ENCODE measurements around the gene PTPMT1. TPM values are rescaled to one million over a fixed set of nuclear protein-coding genes. Genes with fewer than 3 reads are reported as not detected.

The PTPMT1 gene
- total and polyA plus RNA-seq, 2 experiments from 2014 or later: 106 to 109 TPM

GRCh38 chr11:47587723-47588326 is 22.4 kb downstream of the PTPMT1 start:
- H3K4me1 Mint-ChIP-seq: peaks cover 11% of the 10 kb centered on the region; the same call in 2 of the 3 replicates
- H4K20me1 ChIP-seq (replicated peaks; ENCODE audit: insufficient read depth): no peaks in the 10 kb centered on the region; the same call in 1 of the 2 replicates
- peaks cover 26% of the 10 kb centered on the region for H3K36me3 Mint-ChIP-seq (ENCODE audit: low read depth)
- H3K27ac Mint-ChIP-seq: no peak overlapping the region
- ATAC-seq (no peak), DNase-seq (ENCODE audit: low spot score) (no peak)
- H3K27me3 Mint-ChIP-seq (ENCODE audit: insufficient read depth, low read depth, poor library complexity): peaks cover 34% of the 10 kb centered on the region
- H3K36me3 ChIP-seq (ENCODE audit: insufficient read depth): no peaks in the 10 kb centered on the region
- no peak overlapping the region for H3K4me2 ChIP-seq
- H3K27ac ChIP-seq (ENCODE audit: low read depth): no peak overlapping the region
- no peak for TF ChIP-seq NANOG (IDR thresholded peaks at IDR 0.05; ENCODE audit: borderline replicate concordance)
- no peak for TF ChIP-seq ZNF114 (CRISPR knock-in tag; IDR thresholded peaks at IDR 0.05)
- no peak for TF ChIP-seq JUNB (IDR thresholded peaks at IDR 0.05; ENCODE audit: unreplicated experiment)
- TF ChIP-seq ZNF462 (CRISPR knock-in tag; IDR thresholded peaks at IDR 0.05): no peak
- no peak for TF ChIP-seq POLR2AphosphoS5 (IDR thresholded peaks at IDR 0.05; ENCODE audit: low read depth)
- TF ChIP-seq CTCF (conservative IDR thresholded peaks at IDR 0.05; ENCODE audit: low read depth in 2 of 2): no peak
- TF ChIP-seq ETS1 (IDR thresholded peaks at IDR 0.05): no peak
- no peak for TF ChIP-seq ZNF331 (CRISPR knock-in tag; IDR thresholded peaks at IDR 0.05; ENCODE audit: low read depth)
- no peak for TF ChIP-seq CREB1 (CRISPR knock-in tag; IDR thresholded peaks at IDR 0.05; ENCODE audit: low read depth)
- TF ChIP-seq REST (IDR thresholded peaks at IDR 0.05; ENCODE audit: unreplicated experiment): no peak
- no peak for TF ChIP-seq STAT1 (IDR thresholded peaks at IDR 0.05; ENCODE audit: unreplicated experiment)
- H3K79me2 ChIP-seq (replicated peaks; ENCODE audit: insufficient read depth): no peaks in the 10 kb centered on the region
- H3K9me3 Mint-ChIP-seq: no peaks in the 10 kb centered on the region
- no peak overlapping the region for H3K4me3 Mint-ChIP-seq
- H3K27me3 ChIP-seq (ENCODE audit: insufficient read depth): peaks cover 36% of the 10 kb centered on the region
- H2AFZ ChIP-seq: no peak overlapping the region
- no peak overlapping the region for H3K4me3 ChIP-seq
- no peaks in the 10 kb centered on the region for H3F3A ChIP-seq (replicated peaks; ENCODE audit: low read depth)
- 0 out of 2 replicates have a peak, but pooled peaks cover 6% of the 10 kb centered on the region for H3K9me2 ChIP-seq (ENCODE audit: insufficient read depth)
- peaks cover 11% of the 10 kb centered on the region for H3K4me1 ChIP-seq (ENCODE audit: insufficient read depth)

Measured in GM23338 (cell line).